Sigmoid colon (tissue), 4 donors: ENCODE data around the gene MRGPRD.

Experiments used
- CTCF ChIP-seq, 4 experiments: fragments of 450-650 bp in 3 of 4; fragments of 200-600 bp in 1 of 4; IDR thresholded peaks; one replicate each; pipeline ENCODE4 v1.5.1; 2016 to 2019; ENCODE audit warnings: antibody characterized with exemption in 4 of 4, mild to moderate bottlenecking in 3 of 4, moderate library complexity in 2 of 4
- EP300 ChIP-seq, 4 donors: sonication (generic); formaldehyde crosslinking; IDR thresholded peaks; one replicate each; pipeline ENCODE4 v1.6.1; 2017; ENCODE audit warnings: antibody characterized with exemption in 4 of 4
- POLR2AphosphoS5 ChIP-seq, 4 donors: sonication (generic); formaldehyde crosslinking; IDR thresholded peaks; one replicate each; pipeline ENCODE4 v1.6.1; 2017; ENCODE audit warnings: antibody characterized with exemption in 4 of 4

- TF ChIP-seq POLR2AphosphoS5 (IDR thresholded peaks at IDR 0.05) (no peak), CTCF (IDR thresholded peaks at IDR 0.05) (no peak), EP300 (IDR thresholded peaks at IDR 0.05) (no peak)
Measured at GRCh38 chr11:68947151-68947550, 33.6 kb downstream of the MRGPRD start.
